HG03457 (cell line): ENCODE results near the gene UBC.
A peak's percentile ranks its signal among the peaks of the same experiment; 100 is the strongest.

Experiments used
- ATAC-seq: cut with Tn5 transposase; IDR thresholded peaks from one replicate; pipeline ENCODE4 v1.9.1; 2021; ENCODE audit warnings: moderate number of reproducible peaks; ENCODE audit not compliant: unreplicated experiment

The UBC gene

GRCh38 chr12:124866195-124866882 is 48.1 kb downstream of the UBC start:
- ATAC-seq, result no peak

- ATAC-seq, result no peak
Observed at GRCh38 chr12:124865728-124866127, 48.7 kb downstream of the UBC start.

- no peak for ATAC-seq
Observed at GRCh38 chr12:124864326-124864752, 50.1 kb downstream of the UBC start.

GRCh38 chr12:124863416-124864325 is 50.8 kb downstream of the UBC start, which contains the start of gene SCARB1:
Gene SCARB1, minus strand, starts transcription at chr12:124863864. Its CDS starts 144 bp downstream, at chr12:124863720.
- ATAC-seq, result peak; percentile 68

DNA sequence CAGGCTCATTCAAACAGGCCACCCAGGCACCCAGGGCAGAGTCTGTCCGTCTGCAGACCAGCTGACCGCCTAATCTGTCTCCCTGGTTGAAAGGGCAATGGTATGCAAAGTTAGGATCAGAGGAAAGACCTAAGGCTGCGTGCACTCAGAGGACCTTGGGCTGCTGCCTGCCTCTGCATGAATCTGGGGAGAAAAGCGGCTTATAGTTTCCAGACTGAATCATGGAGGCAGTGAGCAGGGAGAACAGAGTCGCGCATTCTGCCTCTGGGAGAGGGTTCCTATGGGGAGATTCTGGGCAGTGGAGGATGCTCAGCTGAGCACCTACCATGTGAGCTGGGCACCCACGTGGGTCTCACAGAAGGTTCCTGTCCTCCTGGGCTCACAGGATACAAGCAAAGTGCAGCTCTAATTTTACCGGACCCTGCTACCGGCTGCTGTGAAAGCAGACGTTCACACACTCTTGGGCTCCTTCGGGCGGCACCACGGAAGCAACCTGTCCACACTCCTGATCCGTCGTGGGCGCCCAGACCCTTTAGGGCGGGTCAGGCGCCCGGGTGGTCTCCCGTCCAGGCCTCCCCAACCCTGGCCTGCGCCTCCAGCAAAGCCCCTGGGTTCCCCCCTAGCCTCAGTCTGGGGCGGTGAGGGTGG is 51.6 kb downstream of the UBC start:
- ATAC-seq, result peak; percentile 18

GRCh38 chr12:124861898-124862676 is 52.4 kb downstream of the UBC start:
- no peak for ATAC-seq
